Liver (tissue), 3 donors: ENCODE data around the gene IFT25.

Source experiments
- EGR1 ChIP-seq, 2 donors: IDR thresholded peaks; 2 replicates each; pipeline ENCODE4 v1.6.1; 2016 to 2018; ENCODE audit warnings: antibody characterized with exemption in 2 of 2, low read depth in 2 of 2
- GABPA ChIP-seq, 2 donors: IDR thresholded peaks in 1 of 2; conservative IDR thresholded peaks in 1 of 2; 2 replicates each; pipeline ENCODE4 v1.6.1; 2016; ENCODE audit warnings: antibody characterized with exemption in 2 of 2, mild to moderate bottlenecking in 1 of 2, moderate library complexity in 1 of 2
- JUND ChIP-seq, 2 donors: IDR thresholded peaks; 2 replicates each; pipeline ENCODE4 v1.6.1; 2016; ENCODE audit warnings: antibody characterized with exemption in 2 of 2
- NR2F2 ChIP-seq: IDR thresholded peaks from 2 replicates; pipeline ENCODE4 v1.6.1; 2016; ENCODE audit warnings: antibody characterized with exemption
- SP1 ChIP-seq: IDR thresholded peaks from 2 replicates; pipeline ENCODE4 v1.6.1; 2018; ENCODE audit warnings: antibody characterized with exemption, mild to moderate bottlenecking
- TAF1 ChIP-seq: conservative IDR thresholded peaks from 2 replicates; pipeline ENCODE4 v1.6.1; 2016; ENCODE audit warnings: antibody characterized with exemption, mild to moderate bottlenecking
- YY1 ChIP-seq: IDR thresholded peaks from 2 replicates; pipeline ENCODE4 v1.6.1; 2016; ENCODE audit warnings: antibody characterized with exemption, mild to moderate bottlenecking
- ZBTB33 ChIP-seq: IDR thresholded peaks from 2 replicates; pipeline ENCODE4 v1.6.1; 2016; ENCODE audit warnings: antibody characterized with exemption
- TF ChIP-seq, protein P1 (sequence below): fragments of 150-350 bp; IDR thresholded peaks from 2 replicates; pipeline ENCODE4 v1.5.1; 2017; ENCODE audit warnings: improper control_type of control experiment, low read depth, low read length; ENCODE audit not compliant: missing input control
- TF ChIP-seq, protein P2 (sequence below): IDR thresholded peaks from 2 replicates; pipeline ENCODE4 v1.6.1; 2016; ENCODE audit warnings: antibody characterized with exemption
- TF ChIP-seq, protein P3 (sequence below): IDR thresholded peaks from 2 replicates; pipeline ENCODE4 v1.6.1; 2016; ENCODE audit warnings: antibody characterized with exemption, mild to moderate bottlenecking
- donor health status: healthy.
- donor health status: healthy.

GRCh38 chr1:53982034-53982762 is 36.7 kb upstream of the IFT25 start:
- TF ChIP-seq, protein P1, sequence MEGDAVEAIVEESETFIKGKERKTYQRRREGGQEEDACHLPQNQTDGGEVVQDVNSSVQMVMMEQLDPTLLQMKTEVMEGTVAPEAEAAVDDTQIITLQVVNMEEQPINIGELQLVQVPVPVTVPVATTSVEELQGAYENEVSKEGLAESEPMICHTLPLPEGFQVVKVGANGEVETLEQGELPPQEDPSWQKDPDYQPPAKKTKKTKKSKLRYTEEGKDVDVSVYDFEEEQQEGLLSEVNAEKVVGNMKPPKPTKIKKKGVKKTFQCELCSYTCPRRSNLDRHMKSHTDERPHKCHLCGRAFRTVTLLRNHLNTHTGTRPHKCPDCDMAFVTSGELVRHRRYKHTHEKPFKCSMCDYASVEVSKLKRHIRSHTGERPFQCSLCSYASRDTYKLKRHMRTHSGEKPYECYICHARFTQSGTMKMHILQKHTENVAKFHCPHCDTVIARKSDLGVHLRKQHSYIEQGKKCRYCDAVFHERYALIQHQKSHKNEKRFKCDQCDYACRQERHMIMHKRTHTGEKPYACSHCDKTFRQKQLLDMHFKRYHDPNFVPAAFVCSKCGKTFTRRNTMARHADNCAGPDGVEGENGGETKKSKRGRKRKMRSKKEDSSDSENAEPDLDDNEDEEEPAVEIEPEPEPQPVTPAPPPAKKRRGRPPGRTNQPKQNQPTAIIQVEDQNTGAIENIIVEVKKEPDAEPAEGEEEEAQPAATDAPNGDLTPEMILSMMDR: no peak
- TF ChIP-seq TAF1 (no peak), NR2F2 (no peak), EGR1 (IDR thresholded peaks at IDR 0.05; ENCODE audit: low read depth in 2 of 2) (peak; percentile 21 to 71), JUND (IDR thresholded peaks at IDR 0.05) (peak in 1 of 2 donors; percentile 14), YY1 (peak; percentile 89), SP1 (peak; percentile 67), GABPA (IDR thresholded peaks at IDR 0.05 in 1 of 2, conservative IDR thresholded peaks at IDR 0.05 in 1 of 2) (peak; percentile 59 to 64), ZBTB33 (peak; percentile 48)
- TF ChIP-seq, protein P2, sequence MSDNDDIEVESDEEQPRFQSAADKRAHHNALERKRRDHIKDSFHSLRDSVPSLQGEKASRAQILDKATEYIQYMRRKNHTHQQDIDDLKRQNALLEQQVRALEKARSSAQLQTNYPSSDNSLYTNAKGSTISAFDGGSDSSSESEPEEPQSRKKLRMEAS: peak; percentile 72
- TF ChIP-seq, protein P3, sequence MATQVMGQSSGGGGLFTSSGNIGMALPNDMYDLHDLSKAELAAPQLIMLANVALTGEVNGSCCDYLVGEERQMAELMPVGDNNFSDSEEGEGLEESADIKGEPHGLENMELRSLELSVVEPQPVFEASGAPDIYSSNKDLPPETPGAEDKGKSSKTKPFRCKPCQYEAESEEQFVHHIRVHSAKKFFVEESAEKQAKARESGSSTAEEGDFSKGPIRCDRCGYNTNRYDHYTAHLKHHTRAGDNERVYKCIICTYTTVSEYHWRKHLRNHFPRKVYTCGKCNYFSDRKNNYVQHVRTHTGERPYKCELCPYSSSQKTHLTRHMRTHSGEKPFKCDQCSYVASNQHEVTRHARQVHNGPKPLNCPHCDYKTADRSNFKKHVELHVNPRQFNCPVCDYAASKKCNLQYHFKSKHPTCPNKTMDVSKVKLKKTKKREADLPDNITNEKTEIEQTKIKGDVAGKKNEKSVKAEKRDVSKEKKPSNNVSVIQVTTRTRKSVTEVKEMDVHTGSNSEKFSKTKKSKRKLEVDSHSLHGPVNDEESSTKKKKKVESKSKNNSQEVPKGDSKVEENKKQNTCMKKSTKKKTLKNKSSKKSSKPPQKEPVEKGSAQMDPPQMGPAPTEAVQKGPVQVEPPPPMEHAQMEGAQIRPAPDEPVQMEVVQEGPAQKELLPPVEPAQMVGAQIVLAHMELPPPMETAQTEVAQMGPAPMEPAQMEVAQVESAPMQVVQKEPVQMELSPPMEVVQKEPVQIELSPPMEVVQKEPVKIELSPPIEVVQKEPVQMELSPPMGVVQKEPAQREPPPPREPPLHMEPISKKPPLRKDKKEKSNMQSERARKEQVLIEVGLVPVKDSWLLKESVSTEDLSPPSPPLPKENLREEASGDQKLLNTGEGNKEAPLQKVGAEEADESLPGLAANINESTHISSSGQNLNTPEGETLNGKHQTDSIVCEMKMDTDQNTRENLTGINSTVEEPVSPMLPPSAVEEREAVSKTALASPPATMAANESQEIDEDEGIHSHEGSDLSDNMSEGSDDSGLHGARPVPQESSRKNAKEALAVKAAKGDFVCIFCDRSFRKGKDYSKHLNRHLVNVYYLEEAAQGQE: peak; percentile 80
